GM12878 (cell line): ENCODE measurements around the gene TUBGCP3. TPM values are rescaled to one million over a fixed set of nuclear protein-coding genes. Genes with fewer than 3 reads are reported as not detected.
A peak's percentile ranks its signal among the peaks of the same experiment; 100 is the strongest.
"Not testable (repeated sequence)": the region's sequence is repeated elsewhere in the genome, so short reads cannot be mapped to it uniquely, and the experiment has no call there.

Experiments used
- ATAC-seq: fragments of 200-7000 bp; cut with Tn5 transposase; 3 replicates; pipeline ENCODE4 v1.9.1; 2020; ENCODE audit warnings: mild to moderate bottlenecking, moderate library complexity
- BruUV-seq: library from RNA; stranded (reverse); fragments of 400-500 nt; replicated peaks from 2 replicates; lab custom pipeline; 2021; lab: Mats Ljungman, UMichigan
- CTCF ChIA-PET: fragments of 300-600 bp; sonication (Branson Sonifier 250); formaldehyde crosslinking; extraction: SDS; loops from one replicate; lab custom pipeline; 2021; ENCODE audit warnings: inconsistent platforms; lab: Yijun Ruan, JAX
- POLR2A ChIA-PET: fragments of 350-600 bp; formaldehyde crosslinking; extraction: SDS; loops from one replicate; lab custom pipeline; 2021; ENCODE audit warnings: inconsistent platforms; lab: Charles Lee
- RAD21 ChIA-PET: fragments of 300-600 bp; sonication (Branson Sonifier 250); formaldehyde crosslinking; loops from one replicate; lab custom pipeline; 2023; ENCODE audit warnings: antibody characterized with exemption; ENCODE audit not compliant: unreplicated experiment; lab: Charles Lee
- SMC1A ChIA-PET: fragments of 300-600 bp; sonication (Branson Sonifier 250); formaldehyde crosslinking; loops from one replicate; lab custom pipeline; 2023; ENCODE audit not compliant: unreplicated experiment, uncharacterized antibody; lab: Charles Lee
- DNase-seq: peaks from one replicate; pipeline ENCODE4 v3.0.0-alpha.2; 2011; ENCODE audit warnings: low read depth, low spot score
- FAIRE-seq: peaks from 3 replicates; lab custom pipeline; 2011; peaks lifted over from hg19 to GRCh38; lab: Jason Lieb, UNC
- H2AFZ ChIP-seq: 2 replicates; pipeline ENCODE4 v1.6.0; 2011; ENCODE audit warnings: low read depth, low read length, control low read depth; ENCODE audit not compliant: control insufficient read depth
- H3K27ac ChIP-seq: 2 replicates; pipeline ENCODE4 v1.5.1; 2011; ENCODE audit warnings: control low read depth; ENCODE audit not compliant: control insufficient read depth, insufficient read depth
- H3K27me3 ChIP-seq, 2 experiments: replicated peaks in 1 of 2; 2 replicates each; pipeline versions ENCODE4 v1.6.0 to v1.6.1; 2011; ENCODE audit warnings: low read length in 1 of 2; ENCODE audit not compliant: control insufficient read depth in 2 of 2, insufficient read depth in 2 of 2
- H3K36me3 ChIP-seq, 2 experiments: 2 replicates each; pipeline ENCODE4 v1.5.1; 2011; ENCODE audit warnings: low read length in 1 of 2; ENCODE audit not compliant: control insufficient read depth in 2 of 2, insufficient read depth in 2 of 2
- H3K4me1 ChIP-seq: 2 replicates; pipeline ENCODE4 v1.6.1; 2011; ENCODE audit warnings: mild to moderate bottlenecking, low read length, moderate library complexity, mixed read lengths; ENCODE audit not compliant: control insufficient read depth, insufficient read depth
- H3K4me2 ChIP-seq: 2 replicates; pipeline ENCODE4 v1.6.0; 2011; ENCODE audit warnings: control low read depth; ENCODE audit not compliant: control insufficient read depth, insufficient read depth
- H3K4me3 ChIP-seq: fragments of 200-600 bp; sonication (generic); 2 replicates; pipeline ENCODE4 v1.5.1; 2016
- H3K79me2 ChIP-seq: 2 replicates; pipeline ENCODE4 v1.6.0; 2011; ENCODE audit warnings: low read length; ENCODE audit not compliant: control insufficient read depth, insufficient read depth
- H3K9ac ChIP-seq: 2 replicates; pipeline ENCODE4 v1.8.0; 2011; ENCODE audit warnings: low read length, control low read depth, mixed read lengths; ENCODE audit not compliant: control insufficient read depth, insufficient read depth
- H3K9me3 ChIP-seq: replicated peaks from 3 replicates; pipeline ENCODE4 v1.5.1; 2011; ENCODE audit warnings: mild to moderate bottlenecking, low read length; ENCODE audit not compliant: control insufficient read depth, insufficient read depth
- H4K20me1 ChIP-seq: 2 replicates; pipeline ENCODE4 v1.6.0; 2011; ENCODE audit not compliant: control insufficient read depth, insufficient read depth
- CUX1 ChIP-seq: IDR thresholded peaks from 2 replicates; pipeline ENCODE4 v1.6.1; 2012; ENCODE audit warnings: improper control_type of control experiment, low read depth, low read length; ENCODE audit not compliant: insufficient replicate concordance
- NR2F1 ChIP-seq: fragments of 450-650 bp; conservative IDR thresholded peaks from 2 replicates; pipeline ENCODE4 v1.6.1; 2017; ENCODE audit warnings: mild to moderate bottlenecking
- TCF12 ChIP-seq: IDR thresholded peaks from 2 replicates; pipeline ENCODE4 v1.6.1; 2011; ENCODE audit warnings: low read depth, mild to moderate bottlenecking, low read length
- WGBS: methylation state at CpG from one replicate; pipeline ENCODE4 v1.1.6; 2016; ENCODE audit warnings: low lambda C conversion rate; ENCODE audit not compliant: insufficient replicate concordance, insufficient coverage; ENCODE audit errors: missing lambda C conversion rate; 5-methylcytosine and 5-hydroxymethylcytosine counted together
- in situ Hi-C: fragments of 300-500 bp; cut with MboI; formaldehyde crosslinking; loops from 9 replicates; pipeline ENCODE4 v1.14.3; 2018; ENCODE audit warnings: mixed read lengths
- intact Hi-C: fragments of 100-400 bp; cut with micrococcal nuclease; formaldehyde crosslinking; loops from one replicate; pipeline ENCODE4 v1.14.2; 2022; ENCODE audit not compliant: unreplicated experiment
- polyA plus RNA-seq, 11 experiments: library from polyadenylated mRNA; depleted of rRNA in 4 of 11; unstranded in 6 of 11; stranded (reverse) in 5 of 11; fragments of >200 nt; fragmentation: Nextera tagmentation in 4 of 11; fragmentation: Illumina TruSeq in 1 of 11; extraction: Ambion mirVana in 4 of 11; extraction: Trizol in 1 of 11; gene quantifications; 1 replicate in 1 of 11; 2 replicates in 10 of 11; pipeline versions ENCODE4 v1.2.1 to v1.2.3, GENCODE V29; 2011 to 2016; ENCODE audit warnings: inconsistent platforms in 2 of 11, missing spikeins in 2 of 11, low read depth in 1 of 11
- total RNA-seq, 4 experiments: library from RNA; depleted of rRNA in 3 of 4; stranded (reverse); fragments of >200 nt in 3 of 4; fragmentation: Illumina TruSeq in 1 of 4; extraction: Trizol in 1 of 4; gene quantifications; 2 replicates each; pipeline versions ENCODE4 v1.2.1 to v1.2.3, GENCODE V29; 2013 to 2021

The TUBGCP3 gene
- total and polyA plus RNA-seq, 10 of the 15 experiments (the other 5 are each of a cell fraction or from before 2014, with no cell fraction given): 4.0 to 34.0 (median 22.6) TPM

DNA sequence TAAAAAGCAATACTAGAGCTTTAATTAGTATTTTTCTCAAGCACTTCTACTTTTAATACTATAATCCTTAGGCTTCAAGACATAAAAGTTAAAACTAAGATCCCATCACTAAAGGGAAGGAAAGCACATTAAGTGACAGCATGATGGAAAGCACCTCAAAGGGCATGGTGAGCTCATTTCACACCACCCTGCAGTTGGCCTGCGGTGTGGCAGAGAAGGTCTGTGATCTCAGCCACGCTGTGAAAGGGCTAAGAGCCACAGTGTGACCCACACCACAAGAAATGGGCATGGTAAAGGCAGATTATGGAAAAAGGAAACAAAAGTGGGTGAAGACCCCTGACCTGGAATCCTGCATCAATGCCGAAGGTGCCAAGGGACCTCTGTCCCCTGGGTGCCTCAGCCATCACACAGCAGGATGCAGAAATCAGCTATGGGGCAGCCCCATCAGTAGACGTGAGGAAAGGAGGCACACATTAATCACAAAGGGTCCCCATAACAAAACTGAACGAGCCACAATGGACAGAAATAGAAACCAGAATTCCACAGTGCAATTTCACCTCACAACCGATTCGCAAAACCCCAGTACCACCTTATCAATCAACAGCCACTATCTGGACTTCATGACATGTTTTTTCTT lies 33.6 kb downstream of the TUBGCP3 start:
- Histone ChIP-seq H3K36me3 (peaks cover 32 to 44% of the 10 kb centered on the region in 2 experiments), H3K27me3 (no peaks in the 10 kb centered on the region), H2AFZ (no peak overlapping the region), H3K4me3 (no peak overlapping the region), H3K9me3 (no peaks in the 10 kb centered on the region), H3K4me1 (no peaks in the 10 kb centered on the region), H4K20me1 (no peaks in the 10 kb centered on the region), H3K4me2 (no peak overlapping the region), H3K79me2 (no peaks in the 10 kb centered on the region), H3K9ac (no peak overlapping the region), H3K27ac (no peak overlapping the region)
- SMC1A ChIA-PET: no interaction called here
- intact Hi-C loops: no loop called here
- no TSS peak for BruUV-seq
- ATAC-seq (no peak), DNase-seq (no peak), FAIRE-seq (no peak)
- CTCF ChIA-PET: no interaction called here
- WGBS: 60% methylated on average over 7 of the region's 7 CpGs
- POLR2A ChIA-PET: no interaction called here
- TF ChIP-seq NR2F1 (peak; percentile 33; the same call in 1 of the 2 replicates), TCF12 (no peak), CUX1 (no peak)
- RAD21 ChIA-PET: no interaction called here
- in situ Hi-C loops: no loop called here

GRCh38 chr13:112548975-112549374 lies 39.0 kb downstream of the TUBGCP3 start:
- 97% methylated on average over 5 of the region's 5 CpGs for WGBS
- in situ Hi-C loops, POLR2A ChIA-PET, FAIRE-seq, H3K9ac ChIP-seq, H3K4me1 ChIP-seq, H4K20me1 ChIP-seq, intact Hi-C loops, ATAC-seq, H2AFZ ChIP-seq, SMC1A ChIA-PET, H3K9me3 ChIP-seq, DNase-seq, H3K27me3 ChIP-seq, H3K79me2 ChIP-seq, H3K4me2 ChIP-seq, CTCF ChIA-PET, H3K4me3 ChIP-seq, BruUV-seq, H3K27ac ChIP-seq, RAD21 ChIA-PET: not testable (repeated sequence)
- peaks cover 24 to 26% of the 10 kb centered on the region in 2 experiments for H3K36me3 ChIP-seq
